HS-5 (cell line): ENCODE data around the gene COL5A1.
"Not testable (repeated sequence)": the region's sequence is repeated elsewhere in the genome, so short reads cannot be mapped to it uniquely, and the experiment has no call there.

Experiments
- DNase-seq: peaks from one replicate; pipeline ENCODE4 v3.0.0-alpha.2; 2012; ENCODE audit warnings: low read depth

The COL5A1 gene

GRCh38 chr9:134690946-134691694 is 49.5 kb downstream of the COL5A1 start:
- no peak for DNase-seq

- DNase-seq: no peak
These were observed 50.3 kb downstream of the COL5A1 start for GRCh38 chr9:134691695-134692572.

DNA sequence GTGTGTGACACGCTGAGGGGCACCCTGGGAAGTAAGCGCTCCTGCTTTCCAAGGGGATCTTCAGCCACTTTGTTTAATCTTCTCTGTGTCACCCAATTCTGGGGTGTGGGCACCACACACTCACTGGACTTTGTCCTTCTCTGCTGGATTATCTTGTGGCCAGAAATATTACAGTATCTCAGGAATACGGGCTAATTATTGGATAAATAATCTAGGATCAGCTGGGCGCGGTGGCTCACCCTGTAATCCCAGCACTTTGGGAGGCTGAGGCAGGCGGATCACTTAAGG is 50.9 kb downstream of the COL5A1 start:
- DNase-seq: no peak

DNA sequence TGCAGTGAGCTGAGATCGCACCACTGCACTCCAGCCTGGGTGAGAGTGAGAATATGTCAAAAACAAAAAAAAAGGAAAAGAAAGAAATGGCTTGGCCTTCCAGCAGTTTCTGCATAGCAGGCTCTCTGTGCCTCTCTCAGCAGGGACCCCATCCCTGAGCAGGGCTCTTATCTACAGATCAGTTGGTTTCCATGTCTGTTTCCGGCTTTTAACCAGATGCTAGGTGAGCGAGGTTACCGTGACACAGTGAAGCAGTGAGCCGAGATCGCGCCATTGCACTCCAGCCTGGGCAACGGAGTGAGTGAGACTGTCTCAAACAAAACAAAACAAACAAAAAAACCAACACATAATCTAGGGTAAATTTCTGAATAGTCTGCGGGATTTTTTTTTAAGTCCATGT is 51.4 kb downstream of the COL5A1 start:
- no peak for DNase-seq

- no peak for DNase-seq
These were observed 52.2 kb downstream of the COL5A1 start for GRCh38 chr9:134693641-134694367.

- no peak for DNase-seq
These were observed 52.7 kb downstream of the COL5A1 start for GRCh38 chr9:134694368-134694665.

DNA sequence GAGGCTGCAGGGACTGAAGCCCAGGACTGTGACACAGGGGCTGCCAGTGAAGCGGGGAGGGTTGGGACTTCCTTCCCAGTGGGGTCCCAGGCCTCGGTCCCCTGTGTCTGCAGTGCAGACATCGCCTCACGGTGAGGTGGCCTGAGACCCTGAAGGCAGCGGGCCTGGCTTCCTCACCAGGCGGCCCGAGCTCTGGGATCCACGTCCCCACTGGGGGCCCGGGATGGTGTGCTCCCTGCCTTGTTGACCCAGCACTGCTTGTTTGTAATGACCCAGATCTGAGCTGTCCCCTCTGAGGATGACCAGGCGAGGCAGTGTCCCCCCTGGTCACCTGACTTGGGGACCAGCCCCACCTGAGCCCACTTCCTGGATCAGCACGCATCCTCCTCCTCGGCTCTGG is 53.1 kb downstream of the COL5A1 start:
- DNase-seq: no peak

GRCh38 chr9:134695144-134695543 is 53.5 kb downstream of the COL5A1 start:
- no peak for DNase-seq

GRCh38 chr9:134696433-134696832 is 54.8 kb downstream of the COL5A1 start:
- DNase-seq: no peak

GRCh38 chr9:134698111-134698510 is 56.5 kb downstream of the COL5A1 start:
- no peak for DNase-seq

GRCh38 chr9:134698587-134699342 is 57.2 kb downstream of the COL5A1 start:
- DNase-seq: no peak

DNA sequence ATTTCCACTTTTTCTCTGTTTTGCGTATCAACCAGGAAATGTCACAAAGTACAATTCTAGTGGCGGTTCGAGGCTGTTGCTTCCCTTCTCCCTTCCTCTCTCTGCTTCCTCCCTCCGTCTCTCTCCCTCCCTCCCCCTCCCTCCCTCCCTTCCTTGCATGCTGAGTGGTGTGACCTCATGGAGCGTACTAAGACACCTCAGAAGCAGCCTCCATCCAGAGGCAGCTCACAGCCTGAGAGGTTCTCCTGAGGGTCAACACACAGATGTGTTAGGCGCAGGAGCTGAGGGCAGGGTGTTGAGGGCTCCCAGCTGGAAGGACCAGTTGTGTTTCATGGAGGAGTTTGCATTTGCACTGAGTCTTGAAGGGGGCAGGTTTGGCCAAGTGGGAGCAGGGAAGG is 57.7 kb downstream of the COL5A1 start:
- DNase-seq: no peak

GRCh38 chr9:134700636-134701350 is 59.2 kb downstream of the COL5A1 start:
- DNase-seq: no peak

DNA sequence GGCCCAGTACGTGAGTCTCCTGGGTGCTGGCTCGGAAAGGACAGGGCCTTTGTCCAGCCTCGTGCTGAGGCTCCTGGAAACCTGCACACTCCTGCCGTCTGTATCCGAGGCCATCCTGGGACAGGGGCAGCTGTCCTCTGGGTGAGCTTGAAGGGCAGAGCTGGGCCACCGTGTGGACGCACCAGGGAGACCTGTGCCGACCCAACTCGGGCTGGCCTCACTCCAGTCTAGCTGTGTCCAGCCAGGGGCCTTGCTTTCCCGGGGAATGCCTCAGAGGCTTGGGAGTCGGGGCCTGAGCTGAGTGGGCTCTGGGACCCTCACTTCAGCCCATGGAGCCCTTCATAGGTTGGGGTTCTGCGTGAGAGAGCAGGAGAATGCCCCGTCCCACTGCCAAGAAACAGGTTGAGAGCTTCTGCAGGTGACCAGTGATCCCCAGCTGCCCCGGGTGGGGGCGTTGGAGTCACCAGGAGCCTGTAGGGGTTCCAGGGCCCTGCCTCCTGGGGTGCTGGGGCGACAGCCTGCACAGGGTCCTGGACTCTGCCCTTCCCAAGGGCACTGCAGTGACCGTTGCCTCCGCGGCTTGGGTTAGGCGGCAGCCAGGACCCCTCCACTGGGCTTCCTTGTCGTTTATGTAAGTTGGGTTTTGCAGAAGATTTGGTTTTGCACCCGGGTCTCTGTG is 60.1 kb downstream of the COL5A1 start:
- DNase-seq: no peak

DNA sequence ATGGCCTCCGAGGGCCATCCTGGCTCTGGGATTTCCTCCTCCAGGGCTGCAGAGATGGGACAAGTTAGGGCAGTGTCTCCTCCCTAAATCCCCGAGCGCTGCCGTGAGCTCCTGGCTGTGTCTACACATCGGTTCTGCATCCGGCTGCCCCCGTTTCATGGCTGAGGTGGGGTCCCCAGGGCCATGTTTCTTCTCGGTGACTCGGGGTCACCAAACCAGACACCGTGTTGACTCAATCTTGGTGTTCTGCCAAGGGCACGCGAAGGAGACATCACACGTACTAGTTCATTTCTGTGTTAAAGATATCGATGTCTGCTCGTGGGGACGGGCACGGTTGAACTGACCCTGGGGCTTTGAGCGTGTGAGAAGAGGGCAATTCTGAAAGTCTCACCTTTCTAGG is 60.7 kb downstream of the COL5A1 start:
- no peak for DNase-seq

- not testable (repeated sequence) for DNase-seq
These were observed 62.1 kb downstream of the COL5A1 start for GRCh38 chr9:134703730-134704114.

DNA sequence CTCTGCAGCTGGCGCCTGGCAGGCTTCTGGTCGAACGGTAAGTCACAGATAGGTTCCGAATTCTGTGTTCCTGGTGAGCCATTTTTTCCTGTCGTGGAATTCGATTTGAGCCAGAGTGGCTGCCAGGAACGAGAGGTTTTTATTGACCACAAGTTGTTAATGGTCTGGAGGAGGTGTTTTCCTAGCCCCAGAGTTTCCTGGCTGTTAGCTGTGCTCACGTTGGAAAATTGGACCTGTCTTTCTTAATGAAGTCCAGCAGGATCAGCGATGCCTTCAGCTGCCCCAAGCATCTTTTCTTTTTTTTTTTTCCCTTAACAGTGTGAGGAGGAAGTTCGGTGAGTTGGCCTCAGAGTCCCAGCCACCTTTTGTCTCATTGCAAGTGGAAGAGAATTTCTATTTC is 62.9 kb downstream of the COL5A1 start:
- DNase-seq: no peak

- DNase-seq: no peak
These were observed 64.2 kb downstream of the COL5A1 start for GRCh38 chr9:134705786-134706185.

DNA sequence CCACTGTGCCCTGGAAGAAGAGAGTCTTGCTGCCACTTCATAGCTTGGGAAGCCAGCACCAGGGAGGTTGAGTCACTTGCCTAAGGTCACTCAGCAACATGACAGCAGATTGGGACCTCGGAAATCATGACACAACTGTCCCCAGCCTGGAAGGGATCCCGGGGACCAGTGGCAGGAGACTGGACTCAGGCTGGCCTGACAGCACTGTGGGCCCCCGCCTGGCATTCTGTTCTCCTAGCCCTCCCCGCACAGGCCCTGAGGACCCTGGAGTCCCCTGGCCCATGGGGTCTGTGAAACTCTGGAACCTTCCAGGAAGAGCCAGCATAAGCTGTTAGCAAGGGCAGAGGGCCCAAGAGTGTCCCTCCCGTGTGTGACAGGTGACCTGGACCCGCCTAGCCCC is 64.9 kb downstream of the COL5A1 start:
- no peak for DNase-seq

GRCh38 chr9:134707031-134707680 is 65.6 kb downstream of the COL5A1 start:
- no peak for DNase-seq
